GM12892 (cell line): Measurements from ENCODE around the gene DENND1A.

Experiments used
- POLR2A ChIP-seq: IDR thresholded peaks from 2 replicates; pipeline ENCODE4 v1.6.1; 2011; ENCODE audit warnings: low read depth, low read length, control low read depth
- POLR2AphosphoS5 ChIP-seq: IDR thresholded peaks from 2 replicates; pipeline ENCODE4 v1.6.1; 2011; ENCODE audit warnings: low read depth, low read length, control low read depth

- TF ChIP-seq POLR2AphosphoS5, result no peak
- TF ChIP-seq POLR2A, result no peak
Measured at GRCh38 chr9:123470991-123471770, 458.7 kb downstream of the DENND1A start.
